Brain microvascular endothelial cell (primary cell): Measurements from ENCODE around the gene BCAS4.
A peak's percentile ranks its signal among the peaks of the same experiment; 100 is the strongest.

Source experiments
- DNase-seq: peaks from one replicate; pipeline ENCODE4 v3.0.0-alpha.2; 2020
- H3K27ac ChIP-seq: fragments of 250-450 bp; sonication (Bioruptor Pico); 2 replicates; pipeline ENCODE4 v1.5.1; 2020; ENCODE audit warnings: mild to moderate bottlenecking, moderate library complexity
- H3K27me3 ChIP-seq: fragments of 250-450 bp; sonication (Bioruptor Pico); replicated peaks from 2 replicates; pipeline ENCODE4 v1.5.1; 2020; ENCODE audit warnings: mild to moderate bottlenecking
- H3K36me3 ChIP-seq: fragments of 250-450 bp; sonication (Bioruptor Pico); replicated peaks from 2 replicates; pipeline ENCODE4 v1.5.1; 2020; ENCODE audit warnings: mild to moderate bottlenecking
- H3K4me3 ChIP-seq: 2 replicates; pipeline ENCODE4 v1.5.1; 2011; ENCODE audit warnings: low read depth, mild to moderate bottlenecking, control low read depth, low read length, moderate library complexity
- in situ Hi-C: cut with HindIII; loops from 2 replicates; pipeline ENCODE4 v1.10.0; 2017; ENCODE audit warnings: low sequenced_read_pairs, low pct_ligation_motif_present
- TF ChIP-seq, protein P1 (sequence below): IDR thresholded peaks from 2 replicates; pipeline ENCODE4 v1.5.1; 2011; ENCODE audit warnings: low read depth, mild to moderate bottlenecking, moderate library complexity, low read length, control low read depth, inconsistent platforms; ENCODE audit errors: missing control alignments

BCAS4 gene

DNA sequence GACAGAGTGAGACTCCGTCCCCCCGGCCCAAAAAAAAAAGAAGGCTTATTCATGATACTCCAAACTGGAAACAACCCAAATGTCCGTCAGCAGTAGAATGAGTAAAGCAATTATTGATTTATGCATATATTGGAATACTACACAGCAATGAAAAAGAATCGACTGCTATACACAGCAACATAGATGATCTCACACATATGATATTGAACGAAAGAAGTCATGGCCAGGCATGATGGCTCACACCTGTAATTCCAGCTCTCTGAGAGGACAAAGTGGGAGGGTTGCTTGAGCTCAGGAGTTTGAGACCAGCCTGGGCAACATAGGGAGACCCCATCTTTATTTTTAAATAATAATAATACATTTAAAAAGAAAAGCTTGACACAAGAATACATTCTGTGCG lies 28.5 kb downstream of the BCAS4 start:
- no peak for DNase-seq
- H3K36me3 ChIP-seq: no peaks in the 10 kb centered on the region
- in situ Hi-C loops: loop anchor here (25.0 kb wide), 1 partner anchor 89 kb away; no protein-coding TSS in a partner anchor
- TF ChIP-seq, protein P1, sequence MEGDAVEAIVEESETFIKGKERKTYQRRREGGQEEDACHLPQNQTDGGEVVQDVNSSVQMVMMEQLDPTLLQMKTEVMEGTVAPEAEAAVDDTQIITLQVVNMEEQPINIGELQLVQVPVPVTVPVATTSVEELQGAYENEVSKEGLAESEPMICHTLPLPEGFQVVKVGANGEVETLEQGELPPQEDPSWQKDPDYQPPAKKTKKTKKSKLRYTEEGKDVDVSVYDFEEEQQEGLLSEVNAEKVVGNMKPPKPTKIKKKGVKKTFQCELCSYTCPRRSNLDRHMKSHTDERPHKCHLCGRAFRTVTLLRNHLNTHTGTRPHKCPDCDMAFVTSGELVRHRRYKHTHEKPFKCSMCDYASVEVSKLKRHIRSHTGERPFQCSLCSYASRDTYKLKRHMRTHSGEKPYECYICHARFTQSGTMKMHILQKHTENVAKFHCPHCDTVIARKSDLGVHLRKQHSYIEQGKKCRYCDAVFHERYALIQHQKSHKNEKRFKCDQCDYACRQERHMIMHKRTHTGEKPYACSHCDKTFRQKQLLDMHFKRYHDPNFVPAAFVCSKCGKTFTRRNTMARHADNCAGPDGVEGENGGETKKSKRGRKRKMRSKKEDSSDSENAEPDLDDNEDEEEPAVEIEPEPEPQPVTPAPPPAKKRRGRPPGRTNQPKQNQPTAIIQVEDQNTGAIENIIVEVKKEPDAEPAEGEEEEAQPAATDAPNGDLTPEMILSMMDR: no peak
- no peak overlapping the region for H3K27ac ChIP-seq
- no peaks in the 10 kb centered on the region for H3K27me3 ChIP-seq
- no peak overlapping the region for H3K4me3 ChIP-seq

DNA sequence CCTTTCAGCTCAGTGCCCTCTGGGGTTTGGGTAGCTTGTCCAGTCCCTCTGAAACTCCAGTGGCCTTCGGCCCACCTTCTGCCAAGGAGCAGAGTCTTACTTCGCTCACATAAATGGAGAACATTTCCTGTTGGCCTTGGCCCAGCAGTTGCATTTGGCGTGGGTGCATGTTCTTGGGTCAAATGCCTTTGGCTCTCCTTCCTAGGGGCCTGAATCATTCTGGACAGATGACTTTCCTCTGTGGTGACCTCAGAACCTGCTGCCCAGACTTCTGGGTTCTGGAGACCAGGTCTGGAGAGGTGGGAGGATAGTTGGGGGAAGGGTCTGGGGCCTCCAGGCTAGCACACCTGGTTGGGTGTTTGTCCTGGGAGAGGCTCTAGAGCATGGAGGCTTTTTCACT lies 29.3 kb downstream of the BCAS4 start:
- TF ChIP-seq, protein P1: no peak
- in situ Hi-C loops: loop anchor here (25.0 kb wide), 1 partner anchor 88 kb away; no protein-coding TSS in a partner anchor

DNA sequence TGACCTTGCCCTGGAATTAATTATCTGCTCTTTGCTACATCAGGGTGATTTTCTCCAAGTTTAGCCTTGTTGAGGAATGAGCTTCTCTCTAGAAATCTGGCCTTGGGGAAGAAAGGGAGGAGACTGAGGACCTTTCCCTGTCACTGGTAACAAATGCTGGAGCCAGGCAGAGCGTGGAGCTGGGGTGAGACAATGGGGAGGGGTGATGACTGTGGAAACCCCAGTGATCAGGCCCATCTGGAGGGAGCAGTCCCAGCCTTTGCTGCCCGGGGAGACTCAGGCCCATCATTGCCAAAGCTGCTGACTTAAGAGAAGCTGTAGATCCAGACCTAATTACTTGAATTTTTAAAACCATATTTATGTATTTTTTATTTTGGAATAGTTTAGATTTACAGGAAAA lies 31.3 kb downstream of the BCAS4 start:
- no peak for DNase-seq
- Histone ChIP-seq H3K36me3 (no peaks in the 10 kb centered on the region), H3K27ac (no peak overlapping the region), H3K27me3 (no peaks in the 10 kb centered on the region), H3K4me3 (no peak overlapping the region)
- in situ Hi-C loops: no loop called here
- TF ChIP-seq, protein P1: no peak

More for the DNA sequence above, 29.3 kb downstream of the BCAS4 start:
- H3K36me3 ChIP-seq: no peaks in the 10 kb centered on the region
- no peaks in the 10 kb centered on the region for H3K27me3 ChIP-seq
- no peak overlapping the region for H3K4me3 ChIP-seq
- H3K27ac ChIP-seq: no peak overlapping the region
- peak; percentile 35 for DNase-seq

DNA sequence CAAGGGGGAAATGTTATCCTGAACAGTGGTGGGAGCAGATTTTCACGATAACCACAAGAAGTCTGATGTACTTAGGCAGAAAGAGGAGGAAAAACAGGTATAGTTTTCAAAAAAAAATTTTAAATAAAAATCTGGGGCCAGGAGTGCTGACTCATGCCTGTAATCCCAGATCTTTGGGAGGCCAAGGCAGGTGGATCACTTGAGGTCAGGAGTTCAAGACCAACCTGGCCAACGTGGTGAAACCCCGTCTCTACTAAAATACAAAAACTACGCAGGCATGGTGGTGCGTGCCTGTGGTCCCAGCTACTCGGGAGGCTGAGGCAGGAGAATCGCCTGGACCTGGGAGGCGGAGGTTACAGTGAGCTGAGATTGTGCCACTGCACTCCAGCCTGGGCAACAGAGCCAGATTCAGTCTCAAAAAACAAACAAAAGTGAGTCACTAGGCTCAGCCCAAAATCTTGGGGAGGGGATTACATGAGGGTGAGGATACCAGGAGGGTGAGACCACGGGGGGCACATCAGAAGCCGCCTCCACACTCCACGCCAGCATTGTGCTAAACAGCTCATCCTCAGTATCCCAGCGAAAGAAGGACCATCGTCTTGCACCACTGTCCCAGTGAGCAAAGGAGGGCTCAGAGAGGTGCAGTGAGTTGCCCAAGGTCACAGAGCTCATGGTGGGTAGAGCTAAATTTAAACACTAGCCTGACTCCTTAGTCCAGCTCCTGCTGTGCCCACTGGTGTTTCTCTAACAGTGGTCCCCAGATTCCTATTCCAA lies 33.7 kb downstream of the BCAS4 start:
- DNase-seq: no peak
- TF ChIP-seq, protein P1: no peak
- Histone ChIP-seq H3K27me3 (no peaks in the 10 kb centered on the region), H3K4me3 (no peak overlapping the region), H3K36me3 (no peaks in the 10 kb centered on the region), H3K27ac (no peak overlapping the region)
- in situ Hi-C loops: no loop called here

DNA sequence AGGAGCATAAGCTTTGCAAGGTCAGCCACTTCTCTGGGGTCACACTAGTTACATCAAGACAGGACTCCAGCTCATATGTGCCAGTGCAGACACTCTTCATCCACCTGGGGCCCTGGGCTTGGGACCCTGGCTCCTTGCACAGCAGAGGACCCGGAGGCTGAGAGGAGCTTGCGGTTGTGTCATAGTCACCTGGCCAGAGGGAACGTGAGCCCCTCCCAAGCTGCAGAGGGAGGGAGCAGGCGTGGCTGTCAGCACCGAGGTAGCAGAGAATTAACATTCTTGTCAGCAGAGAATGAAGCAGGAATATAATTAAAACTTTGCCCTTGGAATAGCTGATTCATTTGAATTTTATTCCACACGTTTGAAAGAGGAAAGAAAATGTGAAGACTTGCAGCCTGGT lies 36.8 kb downstream of the BCAS4 start:
- no peak for DNase-seq
- TF ChIP-seq, protein P1: no peak
- Histone ChIP-seq H3K36me3 (no peaks in the 10 kb centered on the region), H3K4me3 (no peak overlapping the region), H3K27ac (no peak overlapping the region), H3K27me3 (no peaks in the 10 kb centered on the region)
- in situ Hi-C loops: no loop called here

DNA sequence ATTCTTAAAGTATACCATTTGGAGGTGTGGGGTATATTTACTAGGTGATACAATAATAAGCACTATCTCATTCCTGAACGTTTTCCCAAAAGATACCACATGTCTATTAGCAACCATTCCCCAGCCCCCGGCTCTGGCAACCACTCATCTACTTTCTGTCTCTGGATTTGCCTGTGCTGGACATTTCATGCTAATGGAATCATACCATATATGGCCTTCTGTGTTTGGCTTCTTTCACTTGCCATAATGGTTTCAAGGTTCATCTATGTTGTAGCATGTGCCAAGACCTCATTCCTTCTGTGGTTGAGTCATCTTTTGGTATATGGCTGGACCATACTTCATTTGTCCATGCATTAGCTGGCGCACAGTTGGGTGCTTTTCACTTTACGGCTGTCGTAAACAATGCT lies 39.7 kb downstream of the BCAS4 start:
- TF ChIP-seq, protein P1: no peak
- H3K27me3 ChIP-seq: no peaks in the 10 kb centered on the region
- in situ Hi-C loops: no loop called here
- H3K4me3 ChIP-seq: no peak overlapping the region
- peak; percentile 34 for DNase-seq
- H3K36me3 ChIP-seq: no peaks in the 10 kb centered on the region
- H3K27ac ChIP-seq: no peak overlapping the region
